ENCODE results near the gene CD55. TPM values are rescaled to one million over a fixed set of nuclear protein-coding genes. Genes with fewer than 3 reads are reported as not detected.

The CD55 gene
- total RNA-seq, 1 experiment from 2014 or later: 108 TPM

GRCh38 chr1:207405814-207406213, 84.3 kb downstream of the CD55 start:
- TF ChIP-seq EZH2 (IDR thresholded peaks at IDR 0.05; ENCODE audit: low read length, unreplicated experiment) (no peak), EZH2phosphoT487 (IDR thresholded peaks at IDR 0.05; ENCODE audit: borderline replicate concordance, low read length) (no peak), CTCF (conservative IDR thresholded peaks at IDR 0.05; ENCODE audit: low read depth, low read length) (no peak)
- Histone ChIP-seq H3K9me3 (ENCODE audit: low read length) (no peaks in the 10 kb centered on the region), H3K27ac (ENCODE audit: low read length) (no peak overlapping the region), H3K9ac (ENCODE audit: low read length) (no peak overlapping the region), H3K4me3 (ENCODE audit: low read length) (no peak overlapping the region), H3F3A (ENCODE audit: low read length, unreplicated experiment) (no peaks in the 10 kb centered on the region), H3K36me3 (ENCODE audit: low read depth, low read length) (no peaks in the 10 kb centered on the region), H3K27me3 (ENCODE audit: low read length) (peaks cover 25% of the 10 kb centered on the region), H2AFZ (ENCODE audit: low read length) (no peak overlapping the region), H3K4me1 (ENCODE audit: insufficient read depth, low read length) (no peaks in the 10 kb centered on the region), H3K79me2 (ENCODE audit: low read length) (no peaks in the 10 kb centered on the region), H4K20me1 (ENCODE audit: low read length) (no peaks in the 10 kb centered on the region), H3K4me2 (ENCODE audit: low read length) (no peak overlapping the region), H3K9me2 (replicated peaks; ENCODE audit: low read length) (no peaks in the 10 kb centered on the region)
- ChIA-PET CTCF (interaction anchor here (0.6 to 1.9 kb wide), 7 partner anchors 71 to 378 kb away, joined by 4 to 20 read pairs (median 5); partner anchors contain the start of gene CD55), POLR2A (ENCODE audit: unreplicated experiment) (no interaction called here)
- intact Hi-C loops (cut with micrococcal nuclease): loop anchor here (1.0 kb wide), 5 partner anchors 84 to 322 kb away; no protein-coding TSS in a partner anchor
- ATAC-seq (no peak), DNase-seq (peak; percentile 28)
- BruUV-seq (replicated peaks): no TSS peak

- no peaks in the 10 kb centered on the region for H4K20me1 ChIP-seq (ENCODE audit: low read length)
- H3K36me3 ChIP-seq (ENCODE audit: low read depth, low read length): no peaks in the 10 kb centered on the region
- DNase-seq (peak; percentile 27), ATAC-seq (no peak)
- H3K4me2 ChIP-seq (ENCODE audit: low read length): no peak overlapping the region
- POLR2A ChIA-PET (ENCODE audit: unreplicated experiment): no interaction called here
- H3K4me1 ChIP-seq (ENCODE audit: insufficient read depth, low read length): no peaks in the 10 kb centered on the region
- H3K9ac ChIP-seq (ENCODE audit: low read length): no peak overlapping the region
- no peak for TF ChIP-seq EZH2phosphoT487 (IDR thresholded peaks at IDR 0.05; ENCODE audit: borderline replicate concordance, low read length)
- no peak for TF ChIP-seq EZH2 (IDR thresholded peaks at IDR 0.05; ENCODE audit: low read length, unreplicated experiment)
- TF ChIP-seq CTCF (conservative IDR thresholded peaks at IDR 0.05; ENCODE audit: low read depth, low read length): no peak
- no peaks in the 10 kb centered on the region for H3K9me2 ChIP-seq (replicated peaks; ENCODE audit: low read length)
- H2AFZ ChIP-seq (ENCODE audit: low read length): no peak overlapping the region
- CTCF ChIA-PET: interaction anchor here (0.5 kb wide), 1 partner anchor 56 kb away, joined by 3 read pairs; no protein-coding TSS in a partner anchor
- intact Hi-C loops (cut with micrococcal nuclease): no loop called here
- peaks cover 25% of the 10 kb centered on the region for H3K27me3 ChIP-seq (ENCODE audit: low read length)
- H3K79me2 ChIP-seq (ENCODE audit: low read length): no peaks in the 10 kb centered on the region
- no peaks in the 10 kb centered on the region for H3F3A ChIP-seq (ENCODE audit: low read length, unreplicated experiment)
- no peak overlapping the region for H3K4me3 ChIP-seq (ENCODE audit: low read length)
- no TSS peak for BruUV-seq (replicated peaks)
- no peaks in the 10 kb centered on the region for H3K9me3 ChIP-seq (ENCODE audit: low read length)
- H3K27ac ChIP-seq (ENCODE audit: low read length): no peak overlapping the region
Measured at GRCh38 chr1:207407655-207408260, 86.3 kb downstream of the CD55 start.

Other genes with a start within 250 kb of the CD55 start
- not detected in 2 replicates for gene C4BPB, start 232.8 kb upstream of the CD55 start, total RNA-seq (2014; rRNA removed)
- gene C4BPA, start 217.4 kb upstream of the CD55 start, total RNA-seq (2014; rRNA removed): not detected in 2 replicates
- gene CR2, start 132.7 kb downstream of the CD55 start, total RNA-seq (2014; rRNA removed): not detected in 2 replicates
- gene CR1, start 174.5 kb downstream of the CD55 start, total RNA-seq (2014; rRNA removed): not detected in 2 replicates

All from PC-3 (cell line).